Hindlimb muscle (tissue), 1 donor: ENCODE results near the gene FAM76B. TPM values are rescaled to one million over a fixed set of nuclear protein-coding genes. Genes with fewer than 3 reads are reported as not detected.
A peak's percentile ranks its signal among the peaks of the same experiment; 100 is the strongest.
"Not testable (repeated sequence)": the region's sequence is repeated elsewhere in the genome, so short reads cannot be mapped to it uniquely, and the experiment has no call there.

ENCODE experiments used
- DNase-seq: peaks from one replicate; pipeline ENCODE4 v3.0.0-alpha.2; 2013
- polyA plus RNA-seq: library from polyadenylated mRNA; unstranded; fragments of 120-200 nt; gene quantifications from one replicate; pipeline ENCODE4 v1.2.1, GENCODE V29; 2013; ENCODE audit not compliant: insufficient read length

The FAM76B gene
- 23.3 TPM for polyA plus RNA-seq

GRCh38 chr11:95789506-95790122 lies at the start of gene FAM76B:
FAM76B (minus strand) TSS chr11:95789782; CDS start chr11:95789478, 304 bp downstream.
- peak; percentile 99 for DNase-seq

GRCh38 chr11:95835768-95836488 lies 46.3 kb upstream of the FAM76B start:
- peak; percentile 45 for DNase-seq

GRCh38 chr11:95835351-95835750 lies 45.8 kb upstream of the FAM76B start:
- DNase-seq, result no peak

- no peak for DNase-seq
Observed at GRCh38 chr11:95833378-95833777, 43.8 kb upstream of the FAM76B start.

GRCh38 chr11:95832763-95833162 lies 43.2 kb upstream of the FAM76B start:
- DNase-seq, result no peak

GRCh38 chr11:95831198-95831883 lies 41.8 kb upstream of the FAM76B start:
- no peak for DNase-seq

DNA sequence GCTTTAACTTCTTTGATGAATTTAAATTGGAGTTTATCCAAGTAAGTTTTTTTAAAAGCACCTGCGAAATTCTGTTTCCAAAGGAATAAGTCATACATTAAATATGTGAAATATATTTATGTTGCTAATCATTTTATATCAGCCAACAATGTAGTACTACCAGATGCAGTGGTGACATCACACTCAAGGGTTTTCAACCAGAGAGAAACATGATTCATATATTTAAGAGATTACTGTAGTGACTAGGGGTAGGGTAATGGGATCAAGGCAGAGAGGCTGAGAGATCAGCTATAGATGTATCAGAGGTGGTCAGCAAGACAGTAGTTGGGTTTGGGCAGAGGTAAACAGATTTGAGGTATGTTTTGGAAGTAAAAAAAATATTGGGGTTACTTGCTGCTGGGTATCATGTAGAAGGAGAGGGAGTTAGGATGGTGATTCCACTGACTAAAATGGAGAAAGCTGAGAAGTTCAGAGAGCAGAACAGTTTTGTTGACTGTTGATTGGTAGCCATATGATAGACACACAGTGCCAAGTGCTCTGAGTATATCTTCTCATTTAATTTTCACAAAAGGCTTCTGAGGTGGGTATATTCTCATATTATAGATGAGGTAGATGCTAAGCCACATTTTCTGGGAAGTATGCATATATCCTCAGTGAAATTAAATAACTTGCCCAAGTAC lies 40.1 kb upstream of the FAM76B start:
- DNase-seq, result no peak

DNA sequence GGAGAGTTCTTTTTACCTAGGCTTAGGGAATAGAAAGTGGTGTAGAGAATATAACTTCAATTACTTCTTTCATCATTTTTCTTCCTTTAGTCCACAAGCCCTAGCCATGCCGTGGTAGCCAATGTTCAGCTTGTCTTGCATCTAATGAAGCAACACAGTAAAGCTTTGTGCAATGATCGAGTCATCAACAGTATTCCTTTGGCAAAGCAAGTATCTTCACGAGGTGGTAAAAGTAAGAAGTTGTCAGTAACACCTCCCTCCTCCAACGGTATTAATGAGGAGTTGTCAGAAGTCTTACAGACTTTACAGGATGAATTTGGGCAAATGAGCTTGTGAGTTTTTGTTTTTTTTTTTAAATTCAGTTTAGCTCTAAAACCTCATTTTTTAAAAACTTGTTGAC lies 38.1 kb upstream of the FAM76B start:
- DNase-seq, result no peak

DNA sequence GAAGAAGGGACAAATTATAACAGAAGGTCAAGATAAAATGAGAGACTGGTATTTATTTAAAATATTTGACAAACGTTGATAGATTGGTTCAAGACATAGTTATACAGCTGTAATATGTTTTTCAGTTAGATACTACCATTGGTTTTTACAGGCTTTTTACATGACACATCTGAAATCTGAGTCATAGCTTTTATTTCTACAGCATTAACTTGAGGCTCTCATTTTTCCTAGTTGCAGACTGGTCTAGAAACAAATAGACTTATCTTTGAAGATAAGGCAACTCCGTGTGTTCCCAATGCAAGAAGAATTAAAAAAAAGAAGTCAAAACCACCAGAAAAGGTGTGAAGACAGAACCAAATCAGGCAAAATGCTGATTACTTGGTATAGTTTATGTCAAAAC lies 32.1 kb upstream of the FAM76B start:
- no peak for DNase-seq

- DNase-seq, result no peak
Observed at GRCh38 chr11:95816037-95816436, 26.5 kb upstream of the FAM76B start.

DNA sequence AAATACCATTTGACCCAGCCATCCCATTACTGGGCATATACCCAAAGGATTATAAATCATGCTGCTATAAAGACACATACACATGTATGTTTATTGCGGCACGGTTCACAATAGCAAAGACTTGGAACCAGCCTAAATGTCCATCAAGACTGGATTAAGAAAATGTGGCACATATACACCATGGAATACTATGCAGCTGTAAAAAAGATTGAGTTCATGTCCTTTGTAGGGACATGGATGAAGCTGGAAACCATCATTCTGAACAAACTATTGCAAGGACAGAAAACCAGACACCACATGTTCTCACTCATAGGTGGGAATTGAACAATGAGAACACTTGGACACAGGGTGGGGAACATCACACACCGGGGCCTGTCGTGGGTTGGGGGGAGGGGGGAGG lies 21.5 kb upstream of the FAM76B start:
- DNase-seq, result not testable (repeated sequence)

GRCh38 chr11:95806464-95806863 lies 16.9 kb upstream of the FAM76B start:
- DNase-seq, result not testable (repeated sequence)

DNA sequence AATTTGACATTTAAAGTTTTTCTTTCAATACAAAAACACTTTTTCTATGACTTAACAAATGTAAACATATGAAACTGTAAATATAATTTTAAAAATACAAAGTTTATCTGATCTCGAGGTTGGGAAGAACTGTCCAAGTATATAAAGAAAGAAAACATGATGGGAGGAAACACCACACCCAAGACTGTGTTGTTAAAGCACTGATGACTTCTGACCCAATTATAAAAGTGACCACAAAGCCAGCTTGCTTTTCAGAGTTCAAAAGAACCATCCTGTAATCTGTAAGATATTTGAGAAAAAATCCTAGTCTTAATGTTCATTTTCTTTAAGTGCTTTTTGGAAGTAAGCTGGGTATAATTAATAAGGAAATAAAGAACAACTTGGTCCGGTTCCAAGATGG lies 16.3 kb upstream of the FAM76B start:
- DNase-seq, result no peak

DNA sequence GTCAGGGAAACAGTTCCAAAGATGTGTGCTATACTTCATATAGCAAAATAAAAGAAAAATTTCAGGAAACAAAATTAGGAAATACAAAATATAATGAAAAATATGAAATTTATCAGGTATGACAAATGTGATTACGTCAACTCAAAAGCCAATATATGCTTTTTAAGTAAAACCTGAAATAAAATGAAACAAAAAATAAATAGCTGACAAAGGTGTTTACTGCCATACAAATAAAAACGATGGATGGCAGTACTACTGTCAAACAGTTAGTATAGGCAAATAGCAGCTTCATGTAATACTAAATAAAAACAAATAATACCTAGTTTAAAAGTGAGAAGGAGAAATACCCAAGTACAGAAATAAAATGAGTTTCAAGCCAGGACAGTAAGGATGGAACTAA lies 14.4 kb upstream of the FAM76B start:
- DNase-seq, result no peak

DNA sequence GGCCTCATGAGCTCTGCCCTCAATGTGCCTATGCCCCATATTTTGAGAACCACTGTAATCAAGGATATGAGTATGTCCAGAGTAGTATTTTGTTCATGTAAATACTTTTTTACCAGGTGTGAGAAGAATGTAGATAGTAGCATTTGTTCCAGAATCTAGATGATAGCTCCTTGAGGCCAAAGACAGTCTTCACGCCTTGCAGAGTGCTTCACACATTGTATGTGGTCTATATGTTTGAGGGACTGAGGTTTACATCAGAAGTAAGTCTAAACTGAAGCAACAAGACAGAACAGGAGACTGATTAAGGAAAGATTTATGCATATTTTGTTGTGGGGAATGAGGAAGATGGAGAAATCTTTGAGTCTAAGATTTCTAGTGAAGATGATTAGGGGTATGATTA lies 13.2 kb upstream of the FAM76B start:
- no peak for DNase-seq

DNA sequence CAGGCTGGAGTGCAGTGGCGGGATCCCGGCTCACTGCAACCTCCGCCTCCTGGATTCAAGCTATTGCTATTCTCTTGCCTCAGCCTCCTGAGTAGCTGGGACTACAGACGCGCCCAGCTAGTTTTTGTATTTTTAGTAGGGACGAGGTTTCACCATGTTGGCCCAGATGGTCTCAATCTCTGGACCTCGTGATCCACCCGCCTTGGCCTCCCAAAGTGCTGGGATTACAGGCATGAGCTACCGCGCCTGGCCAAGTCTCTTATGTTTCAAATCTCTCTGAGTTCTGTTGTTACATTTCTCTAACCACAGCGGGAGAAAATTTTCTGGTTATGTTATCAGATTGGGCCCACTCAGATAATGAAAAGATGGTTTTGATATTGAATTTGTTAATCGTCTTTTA lies 10.9 kb upstream of the FAM76B start:
- DNase-seq, result no peak

GRCh38 chr11:95799546-95799945 lies 10.0 kb upstream of the FAM76B start:
- no peak for DNase-seq

DNA sequence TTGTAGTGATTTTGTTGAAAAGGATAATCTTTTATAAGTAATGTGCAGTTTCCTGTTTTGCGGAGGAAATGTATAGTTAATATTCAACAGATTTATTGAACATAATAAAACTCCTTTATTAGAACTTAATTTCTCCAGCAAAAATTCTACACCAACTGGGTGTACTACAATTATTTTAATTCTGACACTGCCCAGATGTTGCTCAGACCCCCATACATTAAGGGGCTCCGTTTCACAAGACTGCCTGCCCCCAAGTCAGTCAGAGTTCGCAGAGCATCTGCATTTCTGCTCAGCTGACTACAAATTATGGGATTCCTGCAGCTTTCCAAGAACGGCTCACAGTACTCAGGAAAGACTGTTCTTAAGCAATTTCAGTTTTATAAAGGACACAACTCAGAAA lies 6.9 kb upstream of the FAM76B start:
- DNase-seq, result no peak

DNA sequence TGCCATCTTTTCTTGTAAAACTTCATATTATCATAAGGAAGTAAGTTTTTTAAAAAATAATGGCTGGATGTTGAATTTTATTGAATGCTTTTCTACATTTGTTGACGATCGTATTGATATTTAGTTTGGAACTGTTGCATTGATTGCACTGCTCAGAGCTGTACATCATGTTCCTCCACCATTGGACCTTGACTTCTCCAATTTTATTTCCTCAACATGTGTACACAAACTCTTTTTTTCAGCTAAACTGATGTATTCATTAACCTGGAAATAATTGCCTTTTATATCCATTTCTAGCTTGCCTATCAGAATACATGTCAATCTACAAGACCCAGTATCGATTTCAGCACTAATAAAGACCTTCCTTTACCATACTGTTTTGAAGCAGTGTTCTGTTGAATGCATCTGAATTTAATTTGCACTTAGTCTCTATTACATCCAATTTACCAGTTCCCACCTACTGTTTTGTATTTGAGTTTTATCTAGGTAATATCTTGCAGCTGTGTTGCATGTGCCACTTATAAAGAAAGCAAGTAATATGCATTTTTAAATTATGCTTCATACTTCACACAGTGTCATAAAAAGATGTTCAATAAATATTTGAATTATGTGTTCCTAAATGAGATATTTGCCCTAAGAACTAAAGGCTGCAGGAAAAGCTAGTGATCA lies 6.2 kb upstream of the FAM76B start:
- DNase-seq, result no peak

DNA sequence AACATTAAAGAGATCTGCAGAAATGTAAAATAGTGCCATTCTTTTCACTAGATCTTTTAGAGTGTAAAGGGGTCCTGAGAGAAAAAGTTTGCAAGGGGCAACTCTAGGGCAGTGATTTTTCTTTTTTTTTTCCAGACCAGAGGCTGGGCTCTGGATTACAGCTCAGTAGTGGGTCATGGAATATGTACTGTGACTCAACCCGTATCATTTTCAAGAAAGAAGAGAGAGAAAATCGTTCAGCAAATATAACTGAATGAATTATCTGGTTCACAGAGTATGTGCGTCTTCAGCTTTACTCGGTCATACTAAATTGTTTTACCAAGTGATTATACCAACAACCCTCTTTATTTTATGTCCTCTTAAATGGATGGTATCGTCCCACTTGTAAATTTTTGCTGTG lies 4.5 kb upstream of the FAM76B start:
- DNase-seq, result no peak

- DNase-seq, result no peak
Observed at GRCh38 chr11:95793116-95793515, 3.5 kb upstream of the FAM76B start.

GRCh38 chr11:95792700-95793099 lies 3.1 kb upstream of the FAM76B start:
- no peak for DNase-seq

GRCh38 chr11:95792200-95792599 lies 2.6 kb upstream of the FAM76B start:
- DNase-seq, result no peak
